A549 (cell line): ENCODE measurements around the gene SYTL3. TPM values are rescaled to one million over a fixed set of nuclear protein-coding genes. Genes with fewer than 3 reads are reported as not detected.

Source experiments
- ATAC-seq, 2 experiments: fragments of 200-7000 bp in 1 of 2; fragments of >200 bp in 1 of 2; cut with Nextera tagmentation in 1 of 2; cut with Tn5 transposase in 1 of 2; 3 replicates each; pipeline versions ENCODE4 v1.8.0 to v1.9.1; 2018 to 2020; ENCODE audit warnings: mild to moderate bottlenecking in 1 of 2, moderate library complexity in 1 of 2
- CTCF ChIA-PET: fragments of 300-600 bp; sonication (Branson Sonifier 250); formaldehyde crosslinking; extraction: SDS; loops from one replicate; lab custom pipeline; 2021; ENCODE audit warnings: antibody characterized with exemption, inconsistent platforms; lab: Yijun Ruan, JAX
- POLR2A ChIA-PET: fragments of 350-600 bp; formaldehyde crosslinking; extraction: SDS; loops from one replicate; lab custom pipeline; 2021; ENCODE audit warnings: antibody characterized with exemption, inconsistent platforms; lab: Yijun Ruan, JAX
- DNase-seq, 2 experiments: peaks; one replicate each; pipeline versions ENCODE4 v3.0.0 to v3.0.0-alpha.2; 2011 to 2016; ENCODE audit warnings: low read depth in 1 of 2, low spot score in 1 of 2
- FAIRE-seq: peaks from 2 replicates; lab custom pipeline; 2011; peaks lifted over from hg19 to GRCh38; lab: Jason Lieb, UNC
- H3K27ac ChIP-seq, 2 experiments: fragments of >200 bp; sonication (Bioruptor Twin); formaldehyde crosslinking; 3 replicates each; pipeline ENCODE4 v1.5.1; 2016 to 2017
- H3K4me1 ChIP-seq: fragments of >200 bp; sonication (Bioruptor Twin); formaldehyde crosslinking; 3 replicates; pipeline ENCODE4 v1.6.1; 2016
- H3K4me2 ChIP-seq: fragments of >200 bp; sonication (Bioruptor Twin); formaldehyde crosslinking; 3 replicates; pipeline ENCODE4 v1.6.1; 2016
- H3K4me3 ChIP-seq: fragments of >200 bp; sonication (Bioruptor Twin); formaldehyde crosslinking; 3 replicates; pipeline ENCODE4 v1.5.1; 2016
- H3K9me3 ChIP-seq: fragments of >200 bp; sonication (Bioruptor Twin); formaldehyde crosslinking; 3 replicates; pipeline ENCODE4 v1.6.1; 2016
- BCL3 ChIP-seq: fragments of >200 bp; sonication (Bioruptor Twin); formaldehyde crosslinking; IDR thresholded peaks from 3 replicates; pipeline ENCODE4 v1.6.1; 2016
- BHLHE40 ChIP-seq: IDR thresholded peaks from 2 replicates; pipeline ENCODE4 v1.6.1; 2012; ENCODE audit warnings: low read depth, low read length, inconsistent platforms
- CBX2 ChIP-seq: fragments of 200-600 bp; sonication (generic); IDR thresholded peaks from 2 replicates; pipeline ENCODE4 v1.6.1; 2016; ENCODE audit warnings: low read depth, mild to moderate bottlenecking, borderline replicate concordance
- CEBPB ChIP-seq, 2 experiments: fragments of >200 bp in 1 of 2; sonication (Bioruptor Twin) in 1 of 2; formaldehyde crosslinking in 1 of 2; IDR thresholded peaks; 2 replicates each; pipeline ENCODE4 v1.6.1; 2012 to 2016
- E2F6 ChIP-seq: IDR thresholded peaks from 2 replicates; pipeline ENCODE4 v1.6.1; 2012; ENCODE audit warnings: low read depth, borderline replicate concordance
- FOSL2 ChIP-seq, 2 experiments: fragments of 450-650 bp in 1 of 2; fragments of >200 bp in 1 of 2; sonication (Bioruptor Twin) in 1 of 2; formaldehyde crosslinking; IDR thresholded peaks; 2 replicates each; pipeline versions ENCODE4 v1.5.0 to v1.6.1; 2016 to 2020; ENCODE audit warnings: mild to moderate bottlenecking in 1 of 2, moderate library complexity in 1 of 2
- HMGXB4 ChIP-seq: fragments of 250-450 bp; sonication (Bioruptor Pico); IDR thresholded peaks from 2 replicates; pipeline ENCODE4 v1.5.0; 2021; ENCODE audit warnings: mild to moderate bottlenecking, moderate library complexity, borderline replicate concordance
- HOXA7 ChIP-seq: fragments of 250-450 bp; sonication (Bioruptor Pico); IDR thresholded peaks from 2 replicates; pipeline ENCODE4 v1.5.0; 2020; ENCODE audit warnings: mild to moderate bottlenecking, moderate library complexity
- KDM1A ChIP-seq: fragments of 200-600 bp; sonication (generic); IDR thresholded peaks from 2 replicates; pipeline ENCODE4 v1.6.1; 2016; ENCODE audit warnings: low read depth, mild to moderate bottlenecking
- MAFK ChIP-seq: fragments of 450-650 bp; IDR thresholded peaks from 2 replicates; pipeline ENCODE4 v1.6.1; 2014; ENCODE audit not compliant: partially characterized antibody
- MAZ ChIP-seq: fragments of 150-350 bp; IDR thresholded peaks from 2 replicates; pipeline ENCODE4 v1.6.1; 2014; ENCODE audit warnings: antibody characterized with exemption, low read depth, low read length, borderline replicate concordance
- NFE2L2 ChIP-seq: fragments of 150-350 bp; conservative IDR thresholded peaks from 2 replicates; pipeline ENCODE4 v1.6.1; 2014; ENCODE audit warnings: low read length
- NPAS2 ChIP-seq: fragments of 250-450 bp; sonication (Bioruptor Pico); IDR thresholded peaks from 2 replicates; pipeline ENCODE4 v1.8.0; 2022; ENCODE audit warnings: mild to moderate bottlenecking, moderate library complexity, borderline replicate concordance
- POLR2A ChIP-seq: IDR thresholded peaks from 2 replicates; pipeline ENCODE4 v1.6.1; 2012; ENCODE audit warnings: mild to moderate bottlenecking, low read length
- POLR2AphosphoS2 ChIP-seq: conservative IDR thresholded peaks from 2 replicates; pipeline ENCODE4 v1.6.1; 2012; ENCODE audit warnings: low read length, improper control_type of control experiment, inconsistent platforms
- RAD21 ChIP-seq, 2 experiments: fragments of >200 bp in 1 of 2; sonication (Bioruptor Twin) in 1 of 2; formaldehyde crosslinking in 1 of 2; IDR thresholded peaks in 1 of 2; conservative IDR thresholded peaks in 1 of 2; 2 replicates in 1 of 2; 3 replicates in 1 of 2; pipeline ENCODE4 v1.6.1; 2012 to 2018; ENCODE audit warnings: inconsistent platforms in 1 of 2
- RNF2 ChIP-seq: fragments of 200-600 bp; sonication (generic); IDR thresholded peaks from 2 replicates; pipeline ENCODE4 v1.6.1; 2016; ENCODE audit warnings: low read depth, mild to moderate bottlenecking, antibody characterized with exemption, moderate library complexity, borderline replicate concordance
- TFCP2L1 ChIP-seq: fragments of 250-450 bp; sonication (Bioruptor Pico); IDR thresholded peaks from 2 replicates; pipeline ENCODE4 v1.5.0; 2021; ENCODE audit warnings: mild to moderate bottlenecking
- ZC3H11A ChIP-seq: fragments of 450-650 bp; IDR thresholded peaks from 2 replicates; pipeline ENCODE4 v1.6.1; 2014; ENCODE audit warnings: antibody characterized with exemption, mild to moderate bottlenecking
- ZNF302 ChIP-seq: fragments of 250-450 bp; sonication (Bioruptor Pico); IDR thresholded peaks from 2 replicates; pipeline ENCODE4 v1.9.0; 2021; ENCODE audit warnings: inconsistent platforms, mild to moderate bottlenecking, moderate library complexity
- WGBS: methylation state at CpG from one replicate; pipeline ENCODE4 v1.1.6; 2017; ENCODE audit errors: missing lambda C conversion rate; 5-methylcytosine and 5-hydroxymethylcytosine counted together
- polyA plus RNA-seq, 4 experiments: library from polyadenylated mRNA; depleted of rRNA in 3 of 4; stranded (reverse); fragments of >200 nt; fragmentation: RNase III in 1 of 4; extraction: RNeasy Plus Mini Kit Qiagen cat#74134 plus additional on column Dnase treatment in 1 of 4; gene quantifications; 2 replicates in 3 of 4; 3 replicates in 1 of 4; pipeline ENCODE4 v1.2.3, GENCODE V29; 2011 to 2017
- TF ChIP-seq, protein P1 (sequence below): fragments of 150-350 bp; IDR thresholded peaks from 2 replicates; pipeline ENCODE4 v1.6.1; 2014; ENCODE audit warnings: low read depth, mild to moderate bottlenecking, low read length
- TF ChIP-seq, protein P2 (sequence below): fragments of 200-600 bp; sonication (generic); IDR thresholded peaks from 2 replicates; pipeline ENCODE4 v1.6.1; 2016; ENCODE audit warnings: antibody characterized with exemption, mild to moderate bottlenecking, moderate library complexity
- TF ChIP-seq, protein P3 (sequence below): IDR thresholded peaks from 2 replicates; pipeline ENCODE4 v1.6.1; 2012

The SYTL3 gene
- polyA plus RNA-seq, 2 of the 4 experiments (the other 2 are of a cell fraction), result 0.63 to 0.89 TPM

DNA sequence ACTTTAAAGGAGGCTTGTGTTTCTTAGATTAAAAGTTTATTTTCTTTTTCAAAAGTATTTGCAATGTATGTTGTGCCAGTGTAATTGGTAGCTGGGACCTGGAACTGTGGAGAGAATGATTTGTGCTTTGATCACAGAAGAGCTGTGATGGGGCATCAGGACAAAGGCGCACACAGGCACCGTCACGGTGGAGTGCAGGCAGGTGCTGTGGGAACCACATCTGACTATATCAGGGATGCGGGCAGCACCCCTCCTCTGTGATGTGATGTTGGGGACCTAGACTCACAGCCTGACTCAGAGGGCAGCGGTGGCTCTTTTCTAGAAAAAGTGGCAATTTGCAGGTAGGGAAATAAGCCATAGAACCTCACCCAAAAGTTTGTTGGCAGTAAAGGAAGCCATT lies 34.5 kb downstream of the SYTL3 start:
- no peak overlapping the region for H3K4me2 ChIP-seq
- no peaks in the 10 kb centered on the region for H3K4me1 ChIP-seq
- TF ChIP-seq POLR2AphosphoS2 (no peak), RNF2 (no peak), NPAS2 (CRISPR knock-in tag) (no peak), FOSL2 (IDR thresholded peaks at IDR 0.05) (no peak), FOSL2 (CRISPR knock-in tag; IDR thresholded peaks at IDR 0.05) (no peak), TFCP2L1 (CRISPR knock-in tag) (no peak), BHLHE40 (no peak), HMGXB4 (CRISPR knock-in tag) (no peak), CEBPB (IDR thresholded peaks at IDR 0.05) (no peak), RAD21 (conservative IDR thresholded peaks at IDR 0.05 in 1 of 2, IDR thresholded peaks at IDR 0.05 in 1 of 2) (no peak)
- TF ChIP-seq, protein P1, sequence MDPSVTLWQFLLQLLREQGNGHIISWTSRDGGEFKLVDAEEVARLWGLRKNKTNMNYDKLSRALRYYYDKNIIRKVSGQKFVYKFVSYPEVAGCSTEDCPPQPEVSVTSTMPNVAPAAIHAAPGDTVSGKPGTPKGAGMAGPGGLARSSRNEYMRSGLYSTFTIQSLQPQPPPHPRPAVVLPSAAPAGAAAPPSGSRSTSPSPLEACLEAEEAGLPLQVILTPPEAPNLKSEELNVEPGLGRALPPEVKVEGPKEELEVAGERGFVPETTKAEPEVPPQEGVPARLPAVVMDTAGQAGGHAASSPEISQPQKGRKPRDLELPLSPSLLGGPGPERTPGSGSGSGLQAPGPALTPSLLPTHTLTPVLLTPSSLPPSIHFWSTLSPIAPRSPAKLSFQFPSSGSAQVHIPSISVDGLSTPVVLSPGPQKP, result no peak
- FAIRE-seq (no peak), DNase-seq (no peak), ATAC-seq (no peak)
- whole genome bisulfite sequencing, result 97% methylated on average over 5 of the region's 5 CpGs
- POLR2A ChIA-PET, result no interaction called here
- CTCF ChIA-PET, result no interaction called here
- no peaks in the 10 kb centered on the region for H3K9me3 ChIP-seq
- no peak overlapping the region for H3K4me3 ChIP-seq
- no peak overlapping the region for H3K27ac ChIP-seq

DNA sequence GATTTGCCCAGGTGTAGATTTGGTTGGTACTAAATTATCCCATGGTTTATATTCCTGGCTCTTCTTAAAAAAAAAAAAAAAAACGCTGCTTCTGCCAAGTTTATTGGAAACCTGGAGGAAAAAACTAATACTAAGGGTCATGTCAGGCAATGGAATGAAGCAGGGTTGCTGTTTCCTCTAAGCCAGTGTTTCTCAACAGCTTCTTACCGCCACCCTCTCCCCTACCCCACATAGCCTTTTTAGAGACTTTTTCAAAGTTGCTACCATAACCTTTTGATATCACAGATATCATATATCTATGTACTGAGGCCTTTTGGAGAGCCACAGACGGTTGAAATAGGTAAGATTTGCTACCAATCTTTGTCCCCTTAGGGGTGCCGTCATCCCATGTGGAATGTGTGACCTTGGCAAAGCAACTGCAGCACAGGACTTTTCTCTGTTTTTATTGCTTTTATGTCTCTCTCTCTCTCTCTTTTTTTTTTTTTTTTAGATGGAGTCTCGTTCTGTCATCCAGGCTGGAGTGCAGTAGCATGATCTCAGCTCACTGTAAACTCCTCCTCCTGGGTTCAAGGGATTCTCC lies 35.0 kb downstream of the SYTL3 start:
- no peak for TF ChIP-seq ZNF302
- 62% methylated on average over 5 of the region's 5 CpGs for WGBS
- Histone ChIP-seq H3K4me3 (no peak overlapping the region), H3K4me2 (no peak overlapping the region), H3K4me1 (no peaks in the 10 kb centered on the region), H3K27ac (no peak overlapping the region), H3K9me3 (no peaks in the 10 kb centered on the region)
- ChIA-PET POLR2A (no interaction called here), CTCF (no interaction called here)
- no peak for ATAC-seq
- no peak for DNase-seq
- FAIRE-seq, result no peak

- Histone ChIP-seq H3K4me2 (no peak overlapping the region), H3K9me3 (no peaks in the 10 kb centered on the region), H3K4me3 (no peak overlapping the region), H3K27ac (no peak overlapping the region), H3K4me1 (no peaks in the 10 kb centered on the region)
- no peak for ATAC-seq
- POLR2A ChIA-PET, result no interaction called here
- WGBS, result 67% methylated on average over 4 of the region's 4 CpGs
- CTCF ChIA-PET, result no interaction called here
- FAIRE-seq, result no peak
- no peak for DNase-seq
- TF ChIP-seq, protein P1, result no peak
- no peak for TF ChIP-seq POLR2A
- TF ChIP-seq CBX2, result no peak
- TF ChIP-seq, protein P2, sequence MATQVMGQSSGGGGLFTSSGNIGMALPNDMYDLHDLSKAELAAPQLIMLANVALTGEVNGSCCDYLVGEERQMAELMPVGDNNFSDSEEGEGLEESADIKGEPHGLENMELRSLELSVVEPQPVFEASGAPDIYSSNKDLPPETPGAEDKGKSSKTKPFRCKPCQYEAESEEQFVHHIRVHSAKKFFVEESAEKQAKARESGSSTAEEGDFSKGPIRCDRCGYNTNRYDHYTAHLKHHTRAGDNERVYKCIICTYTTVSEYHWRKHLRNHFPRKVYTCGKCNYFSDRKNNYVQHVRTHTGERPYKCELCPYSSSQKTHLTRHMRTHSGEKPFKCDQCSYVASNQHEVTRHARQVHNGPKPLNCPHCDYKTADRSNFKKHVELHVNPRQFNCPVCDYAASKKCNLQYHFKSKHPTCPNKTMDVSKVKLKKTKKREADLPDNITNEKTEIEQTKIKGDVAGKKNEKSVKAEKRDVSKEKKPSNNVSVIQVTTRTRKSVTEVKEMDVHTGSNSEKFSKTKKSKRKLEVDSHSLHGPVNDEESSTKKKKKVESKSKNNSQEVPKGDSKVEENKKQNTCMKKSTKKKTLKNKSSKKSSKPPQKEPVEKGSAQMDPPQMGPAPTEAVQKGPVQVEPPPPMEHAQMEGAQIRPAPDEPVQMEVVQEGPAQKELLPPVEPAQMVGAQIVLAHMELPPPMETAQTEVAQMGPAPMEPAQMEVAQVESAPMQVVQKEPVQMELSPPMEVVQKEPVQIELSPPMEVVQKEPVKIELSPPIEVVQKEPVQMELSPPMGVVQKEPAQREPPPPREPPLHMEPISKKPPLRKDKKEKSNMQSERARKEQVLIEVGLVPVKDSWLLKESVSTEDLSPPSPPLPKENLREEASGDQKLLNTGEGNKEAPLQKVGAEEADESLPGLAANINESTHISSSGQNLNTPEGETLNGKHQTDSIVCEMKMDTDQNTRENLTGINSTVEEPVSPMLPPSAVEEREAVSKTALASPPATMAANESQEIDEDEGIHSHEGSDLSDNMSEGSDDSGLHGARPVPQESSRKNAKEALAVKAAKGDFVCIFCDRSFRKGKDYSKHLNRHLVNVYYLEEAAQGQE, result no peak
- no peak for TF ChIP-seq KDM1A
- TF ChIP-seq, protein P3, sequence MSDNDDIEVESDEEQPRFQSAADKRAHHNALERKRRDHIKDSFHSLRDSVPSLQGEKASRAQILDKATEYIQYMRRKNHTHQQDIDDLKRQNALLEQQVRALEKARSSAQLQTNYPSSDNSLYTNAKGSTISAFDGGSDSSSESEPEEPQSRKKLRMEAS, result no peak
- TF ChIP-seq POLR2AphosphoS2, result no peak
- TF ChIP-seq ZC3H11A, result no peak
- TF ChIP-seq NFE2L2, result no peak
- no peak for TF ChIP-seq E2F6
- TF ChIP-seq HOXA7 (CRISPR knock-in tag), result no peak
- TF ChIP-seq CEBPB (IDR thresholded peaks at IDR 0.05), result no peak
- TF ChIP-seq BCL3, result no peak
- TF ChIP-seq MAFK, result no peak
- no peak for TF ChIP-seq MAZ
Observed at GRCh38 chr6:158686311-158686710, 36.5 kb downstream of the SYTL3 start.
